HEK293 (cell line): ENCODE results near the gene CACNA2D3.

Experiments used
- CTCF ChIA-PET: fragments of 350-600 bp; formaldehyde crosslinking; extraction: SDS; loops from one replicate; lab custom pipeline; 2021; ENCODE audit warnings: antibody characterized with exemption; lab: Yijun Ruan, JAX
- POLR2A ChIA-PET: fragments of 300-600 bp; formaldehyde crosslinking; extraction: SDS; loops from one replicate; lab custom pipeline; 2020; ENCODE audit warnings: antibody characterized with exemption, inconsistent platforms; lab: Yijun Ruan, JAX
- H3K27ac ChIP-seq: fragments of 200-500 bp; sonication (Bioruptor generic); 2 replicates; pipeline ENCODE4 v1.5.1; 2014; ENCODE audit warnings: low read depth, low read length, control low read depth, inconsistent platforms; ENCODE audit errors: extremely low read depth
- H3K36me3 ChIP-seq, 2 experiments: fragments of 200-500 bp in 1 of 2; sonication (Bioruptor generic) in 1 of 2; 1 replicate in 1 of 2; 2 replicates in 1 of 2; pipeline ENCODE4 v1.5.1; 2014 to 2017; ENCODE audit warnings: inconsistent platforms in 2 of 2, low read length in 2 of 2; ENCODE audit not compliant: control insufficient read depth in 2 of 2, insufficient read depth in 1 of 2
- H3K4me1 ChIP-seq: fragments of 200-500 bp; sonication (Bioruptor generic); 2 replicates; pipeline ENCODE4 v1.5.1; 2014; ENCODE audit warnings: mild to moderate bottlenecking, low read length, inconsistent platforms; ENCODE audit not compliant: control insufficient read depth, insufficient read depth
- H3K4me3 ChIP-seq: 2 replicates; pipeline ENCODE4 v1.5.1; 2011; ENCODE audit warnings: low read depth, mild to moderate bottlenecking, control low read depth, low read length, moderate library complexity
- H3K9me3 ChIP-seq: fragments of 200-500 bp; sonication (Bioruptor generic); 2 replicates; pipeline ENCODE4 v1.5.1; 2014; ENCODE audit warnings: low read depth, low read length, inconsistent platforms; ENCODE audit not compliant: control insufficient read depth, insufficient read depth
- BCL11B ChIP-seq: fragments of 450-650 bp; formaldehyde crosslinking; IDR thresholded peaks from 2 replicates; pipeline ENCODE4 v1.5.1; 2016; ENCODE audit warnings: low read depth, missing biosample characterization, missing genetic modification characterization
- GLIS1 ChIP-seq: fragments of 450-650 bp; formaldehyde crosslinking; IDR thresholded peaks from 2 replicates; pipeline ENCODE4 v1.5.1; 2016; ENCODE audit warnings: missing biosample characterization, missing genetic modification characterization
- INSM2 ChIP-seq: fragments of 450-650 bp; formaldehyde crosslinking; IDR thresholded peaks from 2 replicates; pipeline ENCODE4 v1.5.1; 2016; ENCODE audit warnings: missing biosample characterization, missing genetic modification characterization
- KLF16 ChIP-seq: fragments of 450-650 bp; formaldehyde crosslinking; IDR thresholded peaks from 2 replicates; pipeline ENCODE4 v1.5.1; 2017; ENCODE audit warnings: missing biosample characterization, missing genetic modification characterization
- KLF9 ChIP-seq: fragments of 450-650 bp; formaldehyde crosslinking; IDR thresholded peaks from 2 replicates; pipeline ENCODE4 v1.5.1; 2016; ENCODE audit warnings: missing biosample characterization, missing genetic modification characterization, low read depth
- OSR2 ChIP-seq: fragments of 450-650 bp; formaldehyde crosslinking; IDR thresholded peaks from 2 replicates; pipeline ENCODE4 v1.5.1; 2016; ENCODE audit warnings: missing biosample characterization, missing genetic modification characterization
- PRDM4 ChIP-seq: fragments of 450-650 bp; formaldehyde crosslinking; IDR thresholded peaks from 2 replicates; pipeline ENCODE4 v1.5.1; 2017; ENCODE audit warnings: missing biosample characterization, missing genetic modification characterization
- REST ChIP-seq: fragments of 450-650 bp; formaldehyde crosslinking; IDR thresholded peaks from 2 replicates; pipeline ENCODE4 v1.5.1; 2016; ENCODE audit warnings: missing biosample characterization, missing genetic modification characterization
- SP7 ChIP-seq: fragments of 450-650 bp; formaldehyde crosslinking; IDR thresholded peaks from 2 replicates; pipeline ENCODE4 v1.5.1; 2016; ENCODE audit warnings: missing biosample characterization, missing genetic modification characterization
- ZBTB1 ChIP-seq: fragments of 450-650 bp; formaldehyde crosslinking; IDR thresholded peaks from 2 replicates; pipeline ENCODE4 v1.5.1; 2016; ENCODE audit warnings: missing biosample characterization, missing genetic modification characterization
- ZBTB17 ChIP-seq: fragments of 450-650 bp; formaldehyde crosslinking; IDR thresholded peaks from 2 replicates; pipeline ENCODE4 v1.5.1; 2016; ENCODE audit warnings: missing biosample characterization, missing genetic modification characterization
- ZBTB20 ChIP-seq: fragments of 450-650 bp; formaldehyde crosslinking; IDR thresholded peaks from 2 replicates; pipeline ENCODE4 v1.5.1; 2016; ENCODE audit warnings: missing biosample characterization, missing genetic modification characterization
- ZFP37 ChIP-seq: fragments of 450-650 bp; formaldehyde crosslinking; IDR thresholded peaks from 2 replicates; pipeline ENCODE4 v1.5.1; 2016; ENCODE audit warnings: missing biosample characterization, missing genetic modification characterization
- ZIC2 ChIP-seq: fragments of 450-650 bp; formaldehyde crosslinking; IDR thresholded peaks from 2 replicates; pipeline ENCODE4 v1.5.1; 2016; ENCODE audit warnings: missing biosample characterization, missing genetic modification characterization
- ZNF23 ChIP-seq: fragments of 450-650 bp; formaldehyde crosslinking; IDR thresholded peaks from 2 replicates; pipeline ENCODE4 v1.5.1; 2016; ENCODE audit warnings: missing biosample characterization, missing genetic modification characterization, borderline replicate concordance
- ZNF248 ChIP-seq: fragments of 450-650 bp; formaldehyde crosslinking; IDR thresholded peaks from 2 replicates; pipeline ENCODE4 v1.5.1; 2017; ENCODE audit warnings: missing biosample characterization, missing genetic modification characterization
- ZNF266 ChIP-seq: fragments of 450-650 bp; formaldehyde crosslinking; IDR thresholded peaks from 2 replicates; pipeline ENCODE4 v1.5.1; 2016; ENCODE audit warnings: missing biosample characterization, missing genetic modification characterization, low read depth
- ZNF280C ChIP-seq: fragments of 450-650 bp; formaldehyde crosslinking; IDR thresholded peaks from 2 replicates; pipeline ENCODE4 v1.5.1; 2016; ENCODE audit warnings: missing biosample characterization, missing genetic modification characterization
- ZNF311 ChIP-seq: fragments of 450-650 bp; formaldehyde crosslinking; IDR thresholded peaks from 2 replicates; pipeline ENCODE4 v1.5.1; 2017; ENCODE audit warnings: missing biosample characterization, missing genetic modification characterization, borderline replicate concordance
- ZNF426 ChIP-seq: fragments of 450-650 bp; formaldehyde crosslinking; IDR thresholded peaks from 2 replicates; pipeline ENCODE4 v1.5.1; 2017; ENCODE audit warnings: missing biosample characterization, missing genetic modification characterization, mild to moderate bottlenecking, inconsistent platforms, moderate library complexity
- ZNF571 ChIP-seq: fragments of 450-650 bp; formaldehyde crosslinking; IDR thresholded peaks from 2 replicates; pipeline ENCODE4 v1.5.0; 2017; ENCODE audit warnings: missing biosample characterization, missing genetic modification characterization
- ZNF600 ChIP-seq: fragments of 450-650 bp; formaldehyde crosslinking; IDR thresholded peaks from 2 replicates; pipeline ENCODE4 v1.5.1; 2016; ENCODE audit warnings: missing biosample characterization, missing genetic modification characterization
- ZNF610 ChIP-seq: fragments of 450-650 bp; formaldehyde crosslinking; IDR thresholded peaks from 2 replicates; pipeline ENCODE4 v1.5.1; 2016; ENCODE audit warnings: missing biosample characterization, missing genetic modification characterization, borderline replicate concordance
- ZNF626 ChIP-seq: fragments of 450-650 bp; sonication (Bioruptor Pico); formaldehyde crosslinking; IDR thresholded peaks from 2 replicates; pipeline ENCODE4 v1.5.1; 2018; ENCODE audit warnings: missing biosample characterization, missing genetic modification characterization, inconsistent platforms
- ZNF843 ChIP-seq: fragments of 450-650 bp; formaldehyde crosslinking; IDR thresholded peaks from 2 replicates; pipeline ENCODE4 v1.5.1; 2016; ENCODE audit warnings: missing biosample characterization, missing genetic modification characterization
- ZSCAN16 ChIP-seq: fragments of 450-650 bp; formaldehyde crosslinking; IDR thresholded peaks from 2 replicates; pipeline ENCODE4 v1.5.1; 2016; ENCODE audit warnings: missing biosample characterization, missing genetic modification characterization
- ZSCAN4 ChIP-seq: fragments of 450-650 bp; formaldehyde crosslinking; IDR thresholded peaks from 2 replicates; pipeline ENCODE4 v1.5.1; 2017; ENCODE audit warnings: missing biosample characterization, missing genetic modification characterization

Gene CACNA2D3

GRCh38 chr3:54232618-54233017, 110.3 kb downstream of the CACNA2D3 start:
- H3K4me1 ChIP-seq = no peaks in the 10 kb centered on the region
- ChIA-PET CTCF (no interaction called here), POLR2A (no interaction called here)

GRCh38 chr3:54235998-54236397, 113.6 kb downstream of the CACNA2D3 start:
- Histone ChIP-seq H3K36me3 (no peaks in the 10 kb centered on the region), H3K4me1 (no peaks in the 10 kb centered on the region), H3K27ac (no peak overlapping the region), H3K4me3 (no peak overlapping the region), H3K9me3 (no peaks in the 10 kb centered on the region)
- CTCF ChIA-PET = no interaction called here
- POLR2A ChIA-PET = no interaction called here
- no peak for TF ChIP-seq ZNF843 (tag by site-specific recombination)
- TF ChIP-seq ZBTB1 = no peak
- no peak for TF ChIP-seq ZNF426
- peak; percentile 77 for TF ChIP-seq GLIS1 (tag by site-specific recombination)
- no peak for TF ChIP-seq ZFP37 (tag by site-specific recombination)
- TF ChIP-seq OSR2 (tag by site-specific recombination) = peak; percentile 29; the same call in 1 of the 2 replicates
- TF ChIP-seq ZNF266 (tag by site-specific recombination) = no peak
- TF ChIP-seq ZNF248 (tag by site-specific recombination) = no peak
- TF ChIP-seq ZIC2 (tag by site-specific recombination) = 0 out of 2 replicates have a peak, but pooled peaks have one; percentile 17
- peak; percentile 44; the same call in 1 of the 2 replicates for TF ChIP-seq SP7 (tag by site-specific recombination)
- TF ChIP-seq ZNF23 (tag by site-specific recombination) = no peak
- TF ChIP-seq ZNF610 (tag by site-specific recombination) = no peak
- TF ChIP-seq PRDM4 (tag by site-specific recombination) = peak; percentile 91
- TF ChIP-seq ZNF311 = no peak
- TF ChIP-seq REST (tag by site-specific recombination) = no peak
- TF ChIP-seq ZSCAN16 (tag by site-specific recombination) = no peak
- TF ChIP-seq ZNF280C (tag by site-specific recombination) = no peak

More at GRCh38 chr3:54232618-54233017, 110.3 kb downstream of the CACNA2D3 start:
- Histone ChIP-seq H3K27ac (no peak overlapping the region), H3K4me3 (no peak overlapping the region), H3K9me3 (no peaks in the 10 kb centered on the region), H3K36me3 (no peaks in the 10 kb centered on the region)
- TF ChIP-seq KLF16 (tag by site-specific recombination) (no peak), ZNF600 (tag by site-specific recombination) (no peak), ZNF571 (tag by site-specific recombination) (no peak), INSM2 (tag by site-specific recombination) (no peak), BCL11B (tag by site-specific recombination) (no peak), KLF9 (tag by site-specific recombination) (no peak), ZBTB17 (no peak), ZSCAN4 (tag by site-specific recombination) (no peak), ZNF626 (tag by site-specific recombination) (no peak), ZBTB20 (tag by site-specific recombination) (no peak)
